HG02678 (cell line): ENCODE measurements around the gene PML.
"Not testable (repeated sequence)": the region's sequence is repeated elsewhere in the genome, so short reads cannot be mapped to it uniquely, and the experiment has no call there.

Experiments
- ATAC-seq: cut with Tn5 transposase; IDR thresholded peaks from one replicate; pipeline ENCODE4 v1.9.1; 2021; ENCODE audit warnings: mild to moderate bottlenecking, moderate library complexity; ENCODE audit not compliant: unreplicated experiment

The PML gene

GRCh38 chr15:73959012-73959581 is 35.4 kb upstream of the PML start:
- no peak for ATAC-seq

GRCh38 chr15:73959801-73960200 is 34.7 kb upstream of the PML start:
- ATAC-seq = no peak

DNA sequence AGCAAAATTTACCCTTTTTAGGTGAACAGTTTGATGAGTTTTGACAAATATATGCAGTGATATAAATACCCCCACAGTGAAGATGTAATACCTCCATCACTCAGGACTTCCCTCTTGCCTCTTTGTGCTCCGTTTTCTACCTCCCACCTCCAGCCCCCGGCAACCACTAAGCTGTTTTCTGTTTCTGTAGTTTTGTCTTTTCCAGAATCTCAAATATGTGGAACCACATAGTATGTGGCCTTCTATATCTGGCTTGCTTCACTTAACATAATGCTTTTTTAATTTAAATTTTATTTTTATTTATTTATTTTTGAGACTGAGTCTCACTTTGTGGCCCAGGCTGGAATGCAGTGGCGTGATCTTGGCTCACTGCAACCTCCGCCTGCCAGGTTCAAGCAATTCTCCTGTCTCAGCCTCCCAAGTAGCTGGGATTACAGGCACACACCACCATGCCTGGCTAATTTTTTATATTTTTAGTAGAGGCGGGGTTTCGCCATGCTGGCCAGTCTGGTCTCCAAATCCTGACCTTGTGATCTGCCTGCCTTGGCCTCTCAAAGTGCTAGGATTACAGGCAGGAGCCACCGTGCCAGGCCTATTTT is 33.9 kb upstream of the PML start:
- ATAC-seq = not testable (repeated sequence)

- no peak for ATAC-seq
These were observed 32.1 kb upstream of the PML start for GRCh38 chr15:73962433-73962832.

DNA sequence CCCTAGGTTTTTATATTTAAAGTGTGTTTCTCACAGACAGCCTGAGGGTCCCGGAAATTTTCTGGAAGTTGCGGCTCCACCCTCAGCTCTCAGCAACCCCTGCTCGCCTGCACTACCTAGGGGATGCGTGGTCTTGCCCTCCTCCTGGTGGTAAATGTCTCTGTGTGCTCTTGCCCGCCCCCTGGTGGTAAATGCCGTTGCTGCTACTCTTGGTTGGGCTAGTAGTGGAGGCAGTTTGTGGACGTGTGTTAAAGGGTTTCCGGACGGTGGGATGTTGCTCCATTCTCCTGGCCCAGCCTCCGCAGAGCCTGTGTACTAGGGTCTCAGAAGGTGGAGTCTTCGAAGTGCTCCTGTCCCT is 29.8 kb upstream of the PML start:
- ATAC-seq = no peak

DNA sequence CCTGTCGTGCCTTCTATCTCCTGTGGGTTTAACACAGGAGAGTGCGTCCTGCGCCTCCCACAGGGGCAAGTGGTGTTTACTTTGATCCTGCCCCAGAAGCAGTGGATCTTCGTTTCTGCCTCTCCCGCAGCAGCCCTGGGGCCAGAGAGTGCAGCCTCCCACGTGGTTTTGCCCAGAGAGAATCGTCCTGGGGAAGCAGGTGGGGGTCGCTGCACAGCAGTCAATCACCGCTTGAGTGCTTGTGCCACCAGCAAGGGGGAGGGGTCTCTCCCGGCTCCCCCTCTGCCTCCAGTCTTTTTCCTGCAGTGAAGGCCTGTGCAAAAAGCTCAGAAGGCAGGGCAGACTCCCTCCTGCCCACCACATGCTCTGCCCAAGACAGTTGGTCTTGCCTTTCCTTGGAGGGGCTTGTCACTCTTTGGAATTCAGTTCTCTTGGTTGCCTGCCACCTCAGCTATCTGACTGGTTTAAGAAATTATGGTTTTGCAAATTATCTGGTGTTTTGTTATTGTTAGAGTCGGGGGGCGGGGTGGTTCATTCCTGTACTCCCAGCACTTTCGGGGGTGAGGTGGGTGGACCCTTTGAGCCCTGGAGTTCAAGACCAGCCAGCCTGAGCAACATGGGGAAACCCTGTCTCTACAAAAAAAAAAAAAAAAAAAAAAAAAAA is 29.3 kb upstream of the PML start:
- peak; percentile 17 for ATAC-seq

GRCh38 chr15:73965758-73966113 is 28.8 kb upstream of the PML start:
- ATAC-seq = peak; percentile 77

GRCh38 chr15:73968461-73968860 is 26.1 kb upstream of the PML start:
- ATAC-seq = no peak

GRCh38 chr15:73969151-73969759 is 25.3 kb upstream of the PML start:
- ATAC-seq = no peak

- ATAC-seq = no peak
These were observed 21.4 kb upstream of the PML start for GRCh38 chr15:73972984-73973682.

DNA sequence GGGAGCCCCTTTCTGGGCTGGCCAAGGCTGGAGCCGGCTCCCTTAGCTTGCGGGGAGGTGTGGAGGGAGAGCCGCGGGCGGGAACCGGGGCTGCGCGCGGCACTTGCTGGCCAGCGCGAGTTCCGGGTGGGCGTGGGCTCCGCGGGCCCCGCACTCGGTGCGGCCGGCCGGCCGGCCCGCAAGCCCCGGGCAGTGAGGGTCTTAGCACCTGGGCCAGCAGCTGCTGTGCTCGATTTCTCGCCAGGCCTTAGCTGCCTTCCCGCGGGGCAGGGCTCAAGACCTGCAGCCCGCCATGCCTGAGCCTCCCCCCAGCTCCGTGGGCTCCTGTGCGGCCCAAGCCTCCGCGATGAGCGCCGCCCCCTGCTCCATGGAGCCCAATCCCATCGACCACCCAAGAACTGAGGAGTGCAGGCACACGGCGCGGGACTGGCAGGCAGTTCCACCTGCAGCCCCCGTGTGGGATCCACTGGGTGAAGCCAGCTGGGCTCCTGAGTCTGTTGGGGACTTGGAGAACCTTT is 20.8 kb upstream of the PML start:
- not testable (repeated sequence) for ATAC-seq

GRCh38 chr15:73975440-73976125 is 18.9 kb upstream of the PML start:
- not testable (repeated sequence) for ATAC-seq

GRCh38 chr15:73978896-73979295 is 15.6 kb upstream of the PML start:
- no peak for ATAC-seq

DNA sequence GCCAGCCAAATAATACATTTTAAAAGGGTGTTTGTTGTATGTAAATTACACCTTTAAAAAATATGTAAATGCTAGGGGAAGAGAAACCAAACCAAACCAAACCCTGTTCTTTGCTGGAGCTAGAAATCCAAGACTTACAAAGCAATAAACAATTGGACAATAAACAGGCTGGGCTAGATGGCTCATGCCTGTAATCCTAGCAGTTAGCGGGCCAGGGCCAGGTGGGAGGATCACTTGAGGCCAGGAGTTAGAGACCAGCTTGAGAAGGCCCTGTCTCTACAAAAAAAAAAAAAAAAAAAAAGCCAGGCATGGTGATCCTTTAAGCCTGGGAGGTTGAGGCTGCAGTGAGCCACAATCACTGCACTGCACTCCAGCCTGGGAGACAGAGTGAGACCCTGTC is 14.9 kb upstream of the PML start:
- no peak for ATAC-seq

DNA sequence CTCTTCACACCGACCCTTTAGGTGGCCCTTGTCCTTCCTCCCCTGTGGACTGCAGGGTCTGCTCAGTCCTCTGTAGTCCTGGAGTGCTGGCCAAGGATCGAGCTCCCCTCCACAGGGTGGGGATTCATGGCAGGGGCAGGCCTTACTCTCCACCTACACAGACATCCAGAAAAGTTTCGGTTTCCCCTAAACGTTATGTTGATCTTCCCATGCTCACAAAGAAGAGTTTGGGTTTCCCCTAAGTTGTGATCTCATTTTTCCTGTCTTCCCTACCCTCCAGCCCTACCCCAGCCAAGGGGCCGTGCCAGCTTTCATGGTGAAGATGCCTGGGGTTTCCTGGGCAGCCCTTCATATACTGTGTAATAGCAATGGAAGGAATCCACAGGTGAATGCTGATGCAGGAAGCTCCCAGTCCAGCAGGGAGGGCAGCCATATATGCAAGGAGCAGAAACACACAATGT is 12.7 kb upstream of the PML start:
- peak; percentile 23 for ATAC-seq

GRCh38 chr15:73982222-73982962 is 12.1 kb upstream of the PML start:
- peak; percentile 63 for ATAC-seq

- ATAC-seq = no peak
These were observed 11.2 kb upstream of the PML start for GRCh38 chr15:73983211-73983727.

GRCh38 chr15:73983773-73984172 is 10.7 kb upstream of the PML start:
- ATAC-seq = no peak

DNA sequence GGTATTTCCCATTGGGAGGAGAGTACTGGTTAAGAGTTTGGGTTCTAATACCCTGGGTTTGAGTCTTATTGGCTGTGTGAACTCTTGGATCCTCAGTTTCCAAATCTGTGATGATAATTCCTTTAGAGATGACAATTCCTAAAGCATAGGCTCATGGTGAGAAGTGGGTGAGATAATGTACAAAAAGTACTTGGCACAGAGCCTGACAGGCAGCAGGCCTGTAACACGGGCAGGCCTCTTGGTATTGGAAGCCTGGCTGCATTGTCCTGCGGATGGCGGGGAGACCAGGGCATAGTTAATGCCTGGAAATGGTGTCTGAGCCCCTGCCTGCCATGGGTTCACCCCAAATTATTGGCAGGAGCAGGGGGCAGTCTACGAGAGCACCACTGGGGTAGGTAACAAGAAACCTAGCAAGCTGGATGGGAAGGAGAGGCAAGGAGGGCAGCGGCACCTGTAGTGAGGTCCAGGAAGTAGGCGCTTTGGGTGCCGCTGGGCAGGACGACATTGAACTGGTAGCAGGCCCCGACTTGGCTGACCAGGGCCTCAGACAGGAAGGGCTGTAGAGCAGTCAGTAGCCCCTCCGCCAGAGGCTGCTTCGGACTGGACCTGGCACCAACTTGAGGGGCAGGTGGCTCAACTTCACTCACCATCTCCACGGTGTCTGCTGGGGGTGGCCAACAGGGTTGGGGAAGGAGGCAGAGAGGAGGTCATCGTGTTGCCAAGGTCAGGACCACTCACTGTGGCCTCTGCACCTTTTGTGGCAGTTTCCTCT is 10.1 kb upstream of the PML start:
- ATAC-seq = no peak
